ENCODE results near the gene UBE2D1. TPM values are rescaled to one million over a fixed set of nuclear protein-coding genes. Genes with fewer than 3 reads are reported as not detected.

The UBE2D1 gene
- total and polyA plus RNA-seq, 8 donors: 20.6 to 34.8 (median 33.0) TPM

Other genes starting within 250 kb of the UBE2D1 start
- gene IPMK, start 67.1 kb upstream of the UBE2D1 start, total RNA-seq: 1 to 10 TPM; 4.7 to 7.6 TPM
- 1 to 10 TPM; 6.4 to 8.1 (median 6.9) TPM for gene IPMK, start 67.1 kb upstream of the UBE2D1 start, polyA plus RNA-seq (ENCODE audit: insufficient read length in 6 of 6)
- gene CISD1, start 65.8 kb upstream of the UBE2D1 start, total RNA-seq: 10 to 100 TPM; 34.3 to 39.5 TPM
- 10 to 100 TPM; 19.3 to 22.4 (median 20.4) TPM for gene CISD1, start 65.8 kb upstream of the UBE2D1 start, polyA plus RNA-seq (ENCODE audit: insufficient read length in 6 of 6)
- 10 to 100 TPM; 27.6 to 33.6 TPM for gene TFAM, start 50.4 kb downstream of the UBE2D1 start, total RNA-seq
- 10 to 100 TPM; 58.0 to 68.4 (median 62.7) TPM for gene TFAM, start 50.4 kb downstream of the UBE2D1 start, polyA plus RNA-seq (ENCODE audit: insufficient read length in 6 of 6)
- gene BICC1, start 177.9 kb downstream of the UBE2D1 start, total RNA-seq: 10 to 100 TPM; 10.9 to 15.4 TPM
- 10 to 100 TPM; 34.1 to 47.4 (median 38.9) TPM for gene BICC1, start 177.9 kb downstream of the UBE2D1 start, polyA plus RNA-seq (ENCODE audit: insufficient read length in 6 of 6)